WTC11 (cell line): ENCODE results near the gene MEIS2.

Experiments
- NR2C2 ChIP-seq: sonication (generic); formaldehyde crosslinking; IDR thresholded peaks from 2 replicates; pipeline ENCODE4 v1.8.0; 2022; ENCODE audit warnings: mild to moderate bottlenecking, missing genetic modification reagents
- TEAD4 ChIP-seq: sonication (generic); formaldehyde crosslinking; IDR thresholded peaks from 2 replicates; pipeline ENCODE4 v1.8.0; 2022; ENCODE audit warnings: mild to moderate bottlenecking, missing genetic modification reagents
- ZNF317 ChIP-seq: sonication (generic); formaldehyde crosslinking; IDR thresholded peaks from 2 replicates; pipeline ENCODE4 v1.8.1; 2023; ENCODE audit warnings: low read depth, mild to moderate bottlenecking, moderate library complexity, missing genetic modification reagents, borderline replicate concordance
- TF ChIP-seq, protein P1 (sequence below): fragments of 200-600 bp; IDR thresholded peaks from 2 replicates; pipeline ENCODE4 v1.8.0; 2022; ENCODE audit warnings: antibody characterized with exemption
- TF ChIP-seq, protein P2 (sequence below): sonication (generic); formaldehyde crosslinking; IDR thresholded peaks from 2 replicates; pipeline ENCODE4 v1.8.1; 2022; ENCODE audit warnings: low read depth, missing genetic modification reagents, borderline replicate concordance
- TF ChIP-seq, protein P3 (sequence below): sonication (generic); formaldehyde crosslinking; IDR thresholded peaks from 2 replicates; pipeline ENCODE4 v1.8.0; 2022; ENCODE audit warnings: mild to moderate bottlenecking, missing genetic modification reagents
- TF ChIP-seq, protein P4 (sequence below): sonication (generic); formaldehyde crosslinking; IDR thresholded peaks from 2 replicates; pipeline ENCODE4 v1.8.1; 2022; ENCODE audit warnings: missing genetic modification reagents, borderline replicate concordance
- TF ChIP-seq, protein P5 (sequence below): sonication (generic); formaldehyde crosslinking; IDR thresholded peaks from 2 replicates; pipeline ENCODE4 v1.8.0; 2023; ENCODE audit warnings: mild to moderate bottlenecking, missing genetic modification reagents

DNA sequence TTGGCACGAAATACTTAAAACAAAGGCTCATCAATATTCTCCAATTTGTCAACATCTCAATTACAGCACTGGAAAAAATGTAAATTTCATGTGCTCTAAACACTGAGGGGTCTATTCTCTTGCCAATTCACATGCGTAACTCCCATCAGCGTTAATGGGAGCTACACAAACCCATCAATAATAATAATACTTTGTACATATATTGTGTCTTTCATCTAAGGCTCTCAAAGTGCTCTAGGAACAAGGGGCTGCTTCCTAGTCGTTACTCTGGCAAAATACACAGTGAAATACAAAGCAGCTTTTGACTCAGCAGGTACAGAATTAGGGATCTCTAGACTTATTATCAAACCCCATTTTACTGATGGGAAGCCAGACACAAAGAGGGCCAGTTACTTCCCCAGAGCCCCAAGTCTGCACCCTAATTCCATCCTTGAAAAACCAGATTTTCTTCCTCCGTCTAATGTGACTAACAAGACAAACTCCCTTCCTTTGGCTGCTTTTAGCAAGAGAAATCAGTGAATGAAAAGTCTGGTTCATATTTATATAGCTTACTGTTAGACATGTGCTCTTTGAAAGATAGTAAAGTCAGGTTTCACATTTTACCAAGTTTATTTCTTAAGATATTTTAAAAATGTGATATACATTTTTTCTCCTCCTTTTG, 20.0 kb downstream of the MEIS2 start:
- TF ChIP-seq, protein P1, sequence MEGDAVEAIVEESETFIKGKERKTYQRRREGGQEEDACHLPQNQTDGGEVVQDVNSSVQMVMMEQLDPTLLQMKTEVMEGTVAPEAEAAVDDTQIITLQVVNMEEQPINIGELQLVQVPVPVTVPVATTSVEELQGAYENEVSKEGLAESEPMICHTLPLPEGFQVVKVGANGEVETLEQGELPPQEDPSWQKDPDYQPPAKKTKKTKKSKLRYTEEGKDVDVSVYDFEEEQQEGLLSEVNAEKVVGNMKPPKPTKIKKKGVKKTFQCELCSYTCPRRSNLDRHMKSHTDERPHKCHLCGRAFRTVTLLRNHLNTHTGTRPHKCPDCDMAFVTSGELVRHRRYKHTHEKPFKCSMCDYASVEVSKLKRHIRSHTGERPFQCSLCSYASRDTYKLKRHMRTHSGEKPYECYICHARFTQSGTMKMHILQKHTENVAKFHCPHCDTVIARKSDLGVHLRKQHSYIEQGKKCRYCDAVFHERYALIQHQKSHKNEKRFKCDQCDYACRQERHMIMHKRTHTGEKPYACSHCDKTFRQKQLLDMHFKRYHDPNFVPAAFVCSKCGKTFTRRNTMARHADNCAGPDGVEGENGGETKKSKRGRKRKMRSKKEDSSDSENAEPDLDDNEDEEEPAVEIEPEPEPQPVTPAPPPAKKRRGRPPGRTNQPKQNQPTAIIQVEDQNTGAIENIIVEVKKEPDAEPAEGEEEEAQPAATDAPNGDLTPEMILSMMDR = no peak
- TF ChIP-seq TEAD4 (CRISPR knock-in tag) (no peak), NR2C2 (CRISPR knock-in tag) (no peak), ZNF317 (CRISPR knock-in tag) (no peak)
- TF ChIP-seq, protein P2, sequence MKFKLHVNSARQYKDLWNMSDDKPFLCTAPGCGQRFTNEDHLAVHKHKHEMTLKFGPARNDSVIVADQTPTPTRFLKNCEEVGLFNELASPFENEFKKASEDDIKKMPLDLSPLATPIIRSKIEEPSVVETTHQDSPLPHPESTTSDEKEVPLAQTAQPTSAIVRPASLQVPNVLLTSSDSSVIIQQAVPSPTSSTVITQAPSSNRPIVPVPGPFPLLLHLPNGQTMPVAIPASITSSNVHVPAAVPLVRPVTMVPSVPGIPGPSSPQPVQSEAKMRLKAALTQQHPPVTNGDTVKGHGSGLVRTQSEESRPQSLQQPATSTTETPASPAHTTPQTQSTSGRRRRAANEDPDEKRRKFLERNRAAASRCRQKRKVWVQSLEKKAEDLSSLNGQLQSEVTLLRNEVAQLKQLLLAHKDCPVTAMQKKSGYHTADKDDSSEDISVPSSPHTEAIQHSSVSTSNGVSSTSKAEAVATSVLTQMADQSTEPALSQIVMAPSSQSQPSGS (CRISPR knock-in tag) = no peak
- TF ChIP-seq, protein P3, sequence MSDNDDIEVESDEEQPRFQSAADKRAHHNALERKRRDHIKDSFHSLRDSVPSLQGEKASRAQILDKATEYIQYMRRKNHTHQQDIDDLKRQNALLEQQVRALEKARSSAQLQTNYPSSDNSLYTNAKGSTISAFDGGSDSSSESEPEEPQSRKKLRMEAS (CRISPR knock-in tag) = no peak
- TF ChIP-seq, protein P4, sequence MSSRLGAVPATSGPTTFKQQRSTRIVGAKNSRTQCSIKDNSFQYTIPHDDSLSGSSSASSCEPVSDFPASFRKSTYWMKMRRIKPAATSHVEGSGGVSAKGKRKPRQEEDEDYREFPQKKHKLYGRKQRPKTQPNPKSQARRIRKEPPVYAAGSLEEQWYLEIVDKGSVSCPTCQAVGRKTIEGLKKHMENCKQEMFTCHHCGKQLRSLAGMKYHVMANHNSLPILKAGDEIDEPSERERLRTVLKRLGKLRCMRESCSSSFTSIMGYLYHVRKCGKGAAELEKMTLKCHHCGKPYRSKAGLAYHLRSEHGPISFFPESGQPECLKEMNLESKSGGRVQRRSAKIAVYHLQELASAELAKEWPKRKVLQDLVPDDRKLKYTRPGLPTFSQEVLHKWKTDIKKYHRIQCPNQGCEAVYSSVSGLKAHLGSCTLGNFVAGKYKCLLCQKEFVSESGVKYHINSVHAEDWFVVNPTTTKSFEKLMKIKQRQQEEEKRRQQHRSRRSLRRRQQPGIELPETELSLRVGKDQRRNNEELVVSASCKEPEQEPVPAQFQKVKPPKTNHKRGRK = no peak
- TF ChIP-seq, protein P5, sequence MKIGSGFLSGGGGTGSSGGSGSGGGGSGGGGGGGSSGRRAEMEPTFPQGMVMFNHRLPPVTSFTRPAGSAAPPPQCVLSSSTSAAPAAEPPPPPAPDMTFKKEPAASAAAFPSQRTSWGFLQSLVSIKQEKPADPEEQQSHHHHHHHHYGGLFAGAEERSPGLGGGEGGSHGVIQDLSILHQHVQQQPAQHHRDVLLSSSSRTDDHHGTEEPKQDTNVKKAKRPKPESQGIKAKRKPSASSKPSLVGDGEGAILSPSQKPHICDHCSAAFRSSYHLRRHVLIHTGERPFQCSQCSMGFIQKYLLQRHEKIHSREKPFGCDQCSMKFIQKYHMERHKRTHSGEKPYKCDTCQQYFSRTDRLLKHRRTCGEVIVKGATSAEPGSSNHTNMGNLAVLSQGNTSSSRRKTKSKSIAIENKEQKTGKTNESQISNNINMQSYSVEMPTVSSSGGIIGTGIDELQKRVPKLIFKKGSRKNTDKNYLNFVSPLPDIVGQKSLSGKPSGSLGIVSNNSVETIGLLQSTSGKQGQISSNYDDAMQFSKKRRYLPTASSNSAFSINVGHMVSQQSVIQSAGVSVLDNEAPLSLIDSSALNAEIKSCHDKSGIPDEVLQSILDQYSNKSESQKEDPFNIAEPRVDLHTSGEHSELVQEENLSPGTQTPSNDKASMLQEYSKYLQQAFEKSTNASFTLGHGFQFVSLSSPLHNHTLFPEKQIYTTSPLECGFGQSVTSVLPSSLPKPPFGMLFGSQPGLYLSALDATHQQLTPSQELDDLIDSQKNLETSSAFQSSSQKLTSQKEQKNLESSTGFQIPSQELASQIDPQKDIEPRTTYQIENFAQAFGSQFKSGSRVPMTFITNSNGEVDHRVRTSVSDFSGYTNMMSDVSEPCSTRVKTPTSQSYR = no peak
